HL-60 (cell line): ENCODE measurements around the gene CDC26.

Experiments used
- DNase-seq, 2 experiments: peaks; one replicate each; pipeline ENCODE4 v3.0.0-alpha.2; 2010 to 2020; ENCODE audit warnings: low read depth in 1 of 2, low spot score in 1 of 2
- H3K27ac ChIP-seq: fragments of 250-450 bp; sonication (Bioruptor Pico); replicated peaks from 2 replicates; pipeline ENCODE4 v1.5.1; 2020; ENCODE audit warnings: mild to moderate bottlenecking, moderate library complexity
- H3K27me3 ChIP-seq: fragments of 250-450 bp; sonication (Bioruptor Pico); 2 replicates; pipeline ENCODE4 v1.5.1; 2021; ENCODE audit warnings: mild to moderate bottlenecking, moderate library complexity; ENCODE audit not compliant: insufficient read depth, poor library complexity, severe bottlenecking
- H3K4me3 ChIP-seq: replicated peaks from 2 replicates; pipeline ENCODE4 v1.5.1; 2011; ENCODE audit warnings: mild to moderate bottlenecking, control low read depth, low read length; ENCODE audit not compliant: insufficient read depth
- GABPA ChIP-seq: IDR thresholded peaks from 2 replicates; pipeline ENCODE4 v1.6.1; 2012; ENCODE audit warnings: low read depth
- POLR2AphosphoS5 ChIP-seq: IDR thresholded peaks from 2 replicates; pipeline ENCODE4 v1.6.1; 2012; ENCODE audit warnings: low read depth
- SPI1 ChIP-seq: IDR thresholded peaks from 2 replicates; pipeline ENCODE4 v1.6.1; 2012; ENCODE audit warnings: low read depth, mild to moderate bottlenecking, borderline replicate concordance
- TF ChIP-seq, protein P1 (sequence below): IDR thresholded peaks from 2 replicates; pipeline ENCODE4 v1.6.1; 2012; ENCODE audit warnings: low read depth; ENCODE audit not compliant: insufficient replicate concordance
- TF ChIP-seq, protein P2 (sequence below): IDR thresholded peaks from one replicate; pipeline ENCODE4 v1.5.1; 2011; ENCODE audit warnings: low read length, control low read depth, inconsistent platforms; ENCODE audit not compliant: insufficient read depth

CDC26 gene

DNA sequence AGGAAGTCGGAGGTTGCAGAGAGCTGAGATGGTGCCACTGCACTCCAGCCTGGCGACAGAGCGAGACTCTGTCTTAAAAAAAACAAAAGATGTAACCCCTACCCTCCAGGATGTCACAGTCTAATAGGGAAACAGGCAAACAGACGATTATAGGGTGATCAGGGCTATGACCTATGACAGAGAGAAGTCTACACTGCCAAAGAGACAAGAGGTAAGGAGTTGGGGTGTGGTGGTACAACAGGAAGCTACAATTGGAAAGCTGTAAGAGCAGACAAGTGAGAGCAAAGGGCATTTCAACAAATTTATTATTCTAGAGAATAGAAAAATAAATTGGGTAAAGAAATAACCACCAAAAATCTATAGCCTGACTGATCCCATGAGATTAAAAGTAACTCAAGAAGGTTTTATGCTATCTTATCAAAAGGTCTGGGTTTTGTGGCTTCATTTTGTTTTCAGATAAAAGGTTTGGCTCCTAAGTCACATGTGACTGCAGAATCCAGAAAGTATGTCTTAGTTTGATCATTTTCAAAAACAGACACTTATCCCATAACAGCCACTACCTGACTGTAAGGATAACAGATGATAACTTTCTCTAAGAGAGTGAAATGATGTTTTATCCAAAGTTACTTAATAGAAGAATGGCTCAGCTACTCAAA lies 7.3 kb downstream of the CDC26 start:
- TF ChIP-seq POLR2AphosphoS5: no peak
- TF ChIP-seq SPI1: no peak
- no peak for TF ChIP-seq GABPA
- TF ChIP-seq, protein P1, sequence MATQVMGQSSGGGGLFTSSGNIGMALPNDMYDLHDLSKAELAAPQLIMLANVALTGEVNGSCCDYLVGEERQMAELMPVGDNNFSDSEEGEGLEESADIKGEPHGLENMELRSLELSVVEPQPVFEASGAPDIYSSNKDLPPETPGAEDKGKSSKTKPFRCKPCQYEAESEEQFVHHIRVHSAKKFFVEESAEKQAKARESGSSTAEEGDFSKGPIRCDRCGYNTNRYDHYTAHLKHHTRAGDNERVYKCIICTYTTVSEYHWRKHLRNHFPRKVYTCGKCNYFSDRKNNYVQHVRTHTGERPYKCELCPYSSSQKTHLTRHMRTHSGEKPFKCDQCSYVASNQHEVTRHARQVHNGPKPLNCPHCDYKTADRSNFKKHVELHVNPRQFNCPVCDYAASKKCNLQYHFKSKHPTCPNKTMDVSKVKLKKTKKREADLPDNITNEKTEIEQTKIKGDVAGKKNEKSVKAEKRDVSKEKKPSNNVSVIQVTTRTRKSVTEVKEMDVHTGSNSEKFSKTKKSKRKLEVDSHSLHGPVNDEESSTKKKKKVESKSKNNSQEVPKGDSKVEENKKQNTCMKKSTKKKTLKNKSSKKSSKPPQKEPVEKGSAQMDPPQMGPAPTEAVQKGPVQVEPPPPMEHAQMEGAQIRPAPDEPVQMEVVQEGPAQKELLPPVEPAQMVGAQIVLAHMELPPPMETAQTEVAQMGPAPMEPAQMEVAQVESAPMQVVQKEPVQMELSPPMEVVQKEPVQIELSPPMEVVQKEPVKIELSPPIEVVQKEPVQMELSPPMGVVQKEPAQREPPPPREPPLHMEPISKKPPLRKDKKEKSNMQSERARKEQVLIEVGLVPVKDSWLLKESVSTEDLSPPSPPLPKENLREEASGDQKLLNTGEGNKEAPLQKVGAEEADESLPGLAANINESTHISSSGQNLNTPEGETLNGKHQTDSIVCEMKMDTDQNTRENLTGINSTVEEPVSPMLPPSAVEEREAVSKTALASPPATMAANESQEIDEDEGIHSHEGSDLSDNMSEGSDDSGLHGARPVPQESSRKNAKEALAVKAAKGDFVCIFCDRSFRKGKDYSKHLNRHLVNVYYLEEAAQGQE: no peak
- TF ChIP-seq, protein P2, sequence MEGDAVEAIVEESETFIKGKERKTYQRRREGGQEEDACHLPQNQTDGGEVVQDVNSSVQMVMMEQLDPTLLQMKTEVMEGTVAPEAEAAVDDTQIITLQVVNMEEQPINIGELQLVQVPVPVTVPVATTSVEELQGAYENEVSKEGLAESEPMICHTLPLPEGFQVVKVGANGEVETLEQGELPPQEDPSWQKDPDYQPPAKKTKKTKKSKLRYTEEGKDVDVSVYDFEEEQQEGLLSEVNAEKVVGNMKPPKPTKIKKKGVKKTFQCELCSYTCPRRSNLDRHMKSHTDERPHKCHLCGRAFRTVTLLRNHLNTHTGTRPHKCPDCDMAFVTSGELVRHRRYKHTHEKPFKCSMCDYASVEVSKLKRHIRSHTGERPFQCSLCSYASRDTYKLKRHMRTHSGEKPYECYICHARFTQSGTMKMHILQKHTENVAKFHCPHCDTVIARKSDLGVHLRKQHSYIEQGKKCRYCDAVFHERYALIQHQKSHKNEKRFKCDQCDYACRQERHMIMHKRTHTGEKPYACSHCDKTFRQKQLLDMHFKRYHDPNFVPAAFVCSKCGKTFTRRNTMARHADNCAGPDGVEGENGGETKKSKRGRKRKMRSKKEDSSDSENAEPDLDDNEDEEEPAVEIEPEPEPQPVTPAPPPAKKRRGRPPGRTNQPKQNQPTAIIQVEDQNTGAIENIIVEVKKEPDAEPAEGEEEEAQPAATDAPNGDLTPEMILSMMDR: no peak

DNA sequence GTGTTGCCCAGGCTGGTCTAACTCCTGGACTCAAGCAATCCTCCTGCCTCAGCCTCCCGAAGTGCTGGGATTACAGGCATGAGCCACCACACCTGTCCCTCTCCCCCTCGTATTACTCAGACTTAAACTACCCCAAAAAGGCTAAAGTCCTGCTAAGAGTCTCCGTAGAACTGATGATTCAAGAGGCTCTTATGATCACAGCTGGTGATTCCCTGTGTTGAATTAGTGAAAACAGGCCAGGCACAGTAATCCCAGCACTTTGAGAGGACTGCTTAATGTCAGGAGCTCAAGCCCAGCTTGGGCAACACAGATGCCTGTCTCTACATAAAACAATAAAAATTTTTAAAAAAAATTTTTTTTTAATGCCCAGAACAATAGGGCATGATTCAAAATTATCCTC lies 9.2 kb downstream of the CDC26 start:
- no peak overlapping the region for H3K27ac ChIP-seq
- H3K27me3 ChIP-seq: no peaks in the 10 kb centered on the region
- TF ChIP-seq, protein P2: no peak
- TF ChIP-seq SPI1 (no peak), GABPA (no peak), POLR2AphosphoS5 (no peak)
- TF ChIP-seq, protein P1: no peak
- no peak overlapping the region for H3K4me3 ChIP-seq
- no peak for DNase-seq

More for the DNA sequence above, 7.3 kb downstream of the CDC26 start:
- Histone ChIP-seq H3K27me3 (no peaks in the 10 kb centered on the region), H3K27ac (no peak overlapping the region), H3K4me3 (no peak overlapping the region)
- no peak for DNase-seq

DNA sequence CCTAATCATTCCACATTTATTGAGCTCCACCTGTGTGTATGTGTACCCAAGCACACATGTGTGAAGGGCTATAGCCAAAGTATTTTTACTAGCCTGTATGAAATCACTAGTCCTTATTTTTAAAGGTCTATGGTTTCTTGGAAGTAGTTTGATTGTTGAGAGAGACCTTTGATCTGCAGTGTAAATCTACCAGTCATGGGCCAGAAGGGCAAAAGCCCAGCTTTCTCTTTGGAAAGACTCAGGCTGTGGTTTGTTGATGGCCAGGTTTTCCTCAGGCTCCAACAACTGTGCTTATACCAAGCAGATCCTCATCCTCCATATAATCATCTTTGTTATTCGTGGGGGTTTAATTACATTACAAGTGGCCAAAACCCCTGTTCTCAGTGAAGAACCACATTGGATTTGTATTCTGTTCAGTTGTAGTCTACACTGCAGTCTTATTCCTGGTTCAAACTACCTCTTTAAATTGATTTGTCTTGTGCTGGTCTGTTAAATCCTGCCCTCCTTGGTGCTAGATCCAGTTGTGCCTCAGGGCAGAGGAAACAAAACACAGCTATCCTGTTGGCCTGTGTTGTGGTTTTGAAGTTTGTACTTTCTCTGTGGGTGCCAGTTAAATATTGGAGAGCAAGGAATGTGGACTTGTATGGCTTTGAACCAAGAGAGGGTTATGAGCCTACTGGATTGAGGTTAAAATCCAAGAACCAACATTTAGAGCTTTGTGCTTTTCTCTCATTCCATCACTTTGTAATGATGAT lies 13.3 kb downstream of the CDC26 start:
- no peak overlapping the region for H3K4me3 ChIP-seq
- H3K27ac ChIP-seq: no peak overlapping the region
- H3K27me3 ChIP-seq: no peaks in the 10 kb centered on the region
- no peak for DNase-seq
- TF ChIP-seq, protein P1: no peak
- no peak for TF ChIP-seq POLR2AphosphoS5
- TF ChIP-seq SPI1: no peak
- TF ChIP-seq, protein P2: no peak
- no peak for TF ChIP-seq GABPA
